PC-3 (cell line): Measurements from ENCODE around the gene CEMP1.

Experiments
- CTCF ChIP-seq: fragments of 300-600 bp; sonication (generic); conservative IDR thresholded peaks from 2 replicates; pipeline ENCODE4 v1.5.1; 2017; ENCODE audit warnings: antibody characterized with exemption, low read depth, mild to moderate bottlenecking, low read length
- EZH2 ChIP-seq: fragments of 300-600 bp; sonication (generic); IDR thresholded peaks from one replicate; pipeline ENCODE4 v1.6.1; 2017; ENCODE audit warnings: antibody characterized with exemption, mild to moderate bottlenecking, low read length; ENCODE audit not compliant: unreplicated experiment

DNA sequence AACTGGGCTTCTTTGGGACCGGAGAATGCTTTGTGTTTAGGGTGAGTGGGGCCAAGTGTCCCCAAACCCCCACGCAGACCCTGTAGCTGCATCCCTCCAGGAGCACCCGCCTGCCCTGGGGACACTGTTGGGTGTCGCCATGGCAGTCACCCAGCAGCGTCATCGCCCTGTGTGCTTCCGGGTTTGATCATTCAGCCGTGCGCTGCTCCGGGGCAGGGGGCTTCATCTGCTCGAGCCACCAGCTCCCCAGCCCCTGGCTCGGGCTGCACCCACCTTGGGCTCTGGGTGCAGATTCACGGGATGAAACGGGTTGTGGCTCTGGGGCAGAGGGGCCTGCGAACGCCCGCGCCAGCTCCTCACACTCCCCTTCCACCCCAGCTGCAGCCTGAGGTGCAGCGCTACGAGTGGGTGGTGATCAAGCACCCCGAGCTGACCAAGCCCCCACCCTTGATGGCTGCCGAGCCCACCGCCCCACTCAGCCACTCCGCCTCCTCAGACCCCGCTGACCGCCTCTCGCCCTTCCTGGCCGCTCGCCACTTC is 31.2 kb downstream of the CEMP1 start:
- TF ChIP-seq CTCF = no peak
- no peak for TF ChIP-seq EZH2
